Measurements from ENCODE around the gene SEC61G. TPM values are rescaled to one million over a fixed set of nuclear protein-coding genes. Genes with fewer than 3 reads are reported as not detected.

Gene SEC61G
- total RNA-seq, 1 experiment from 2014 or later: 208 TPM

GRCh38 chr7:54792383-54792782 lies 33.4 kb upstream of the SEC61G start:
- no peak for DNase-seq (ENCODE audit: low spot score)
- Mint-ChIP-seq H3K27me3 (ENCODE audit: low read depth) (peaks cover 7% of the 10 kb centered on the region), H3K4me1 (peaks cover 4% of the 10 kb centered on the region), H3K27ac (no peak overlapping the region), H3K4me3 (no peak overlapping the region), H3K36me3 (no peaks in the 10 kb centered on the region), H3K9me3 (no peaks in the 10 kb centered on the region)
- ChIA-PET POLR2A (no interaction called here), CTCF (interaction anchor here (1.5 kb wide), 1 partner anchor 462 kb away, joined by 3 read pairs; no protein-coding TSS in a partner anchor)
- TF ChIP-seq E2F5 (CRISPR knock-in tag; IDR thresholded peaks at IDR 0.05) (no peak), JUN (CRISPR knock-in tag; IDR thresholded peaks at IDR 0.05) (no peak), ZNF423 (CRISPR knock-in tag; IDR thresholded peaks at IDR 0.05) (no peak), IRF1 (CRISPR knock-in tag; IDR thresholded peaks at IDR 0.05) (no peak), ZSCAN18 (CRISPR knock-in tag; IDR thresholded peaks at IDR 0.05) (no peak), MXD4 (CRISPR knock-in tag; IDR thresholded peaks at IDR 0.05; ENCODE audit: borderline replicate concordance) (no peak), MYBL2 (CRISPR knock-in tag; IDR thresholded peaks at IDR 0.05) (no peak), CBFB (CRISPR knock-in tag; IDR thresholded peaks at IDR 0.05; ENCODE audit: low read depth) (no peak), HMGA2 (CRISPR knock-in tag; IDR thresholded peaks at IDR 0.05) (no peak), NR3C1 (CRISPR knock-in tag; conservative IDR thresholded peaks at IDR 0.05; ENCODE audit: low read depth) (no peak), ATF3 (CRISPR knock-in tag; conservative IDR thresholded peaks at IDR 0.05) (no peak), ETV6 (CRISPR knock-in tag; IDR thresholded peaks at IDR 0.05) (no peak), TCF7 (CRISPR knock-in tag; IDR thresholded peaks at IDR 0.05; ENCODE audit: low read depth) (no peak), SMAD4 (CRISPR knock-in tag; IDR thresholded peaks at IDR 0.05) (no peak)
- no peak for ATAC-seq

- Mint-ChIP-seq H3K27me3 (ENCODE audit: low read depth) (peaks cover 18% of the 10 kb centered on the region), H3K27ac (no peak overlapping the region), H3K36me3 (no peaks in the 10 kb centered on the region), H3K4me1 (peaks cover 4% of the 10 kb centered on the region), H3K4me3 (no peak overlapping the region), H3K9me3 (no peaks in the 10 kb centered on the region)
- ATAC-seq: peak; percentile 94
- CTCF ChIA-PET: interaction anchor here (0.6 to 3.7 kb wide), 23 partner anchors 8 to 775 kb away, joined by 3 to 47 read pairs (median 4); partner anchors contain the start of gene EGFR
- TF ChIP-seq CTCF (IDR thresholded peaks at IDR 0.05): 0 out of 2 replicates have a peak, but pooled peaks have one; percentile 16
- TF ChIP-seq ZNF532 (CRISPR knock-in tag; IDR thresholded peaks at IDR 0.05; ENCODE audit: borderline replicate concordance): no peak
- peak; percentile 83 for TF ChIP-seq USF2 (CRISPR knock-in tag; IDR thresholded peaks at IDR 0.05)
- TF ChIP-seq MAX (CRISPR knock-in tag; IDR thresholded peaks at IDR 0.05): peak; percentile 37; the same call in 1 of the 2 replicates
- peak; percentile 85 for TF ChIP-seq USF1 (CRISPR knock-in tag; IDR thresholded peaks at IDR 0.05)
- peak; percentile 40 for DNase-seq (ENCODE audit: low spot score)
- POLR2A ChIA-PET: interaction anchor here (1.0 to 1.1 kb wide), 2 partner anchors 47 to 466 kb away, joined by 3 read pairs; no protein-coding TSS in a partner anchor
Measured at GRCh38 chr7:54788664-54789063, 29.7 kb upstream of the SEC61G start.

Data from WTC11 (cell line).